HepG2 (cell line): ENCODE data around the gene NLGN2. TPM values are rescaled to one million over a fixed set of nuclear protein-coding genes. Genes with fewer than 3 reads are reported as not detected.

Source experiments
- ATF3 ChIP-seq: sonication (generic); formaldehyde crosslinking; IDR thresholded peaks from 2 replicates; pipeline ENCODE4 v1.4.0; 2020; ENCODE audit warnings: missing genetic modification reagents
- GMEB1 ChIP-seq: sonication (generic); formaldehyde crosslinking; IDR thresholded peaks from 2 replicates; pipeline ENCODE4 v1.5.1; 2020; ENCODE audit warnings: missing genetic modification reagents, mild to moderate bottlenecking, borderline replicate concordance
- HINFP ChIP-seq: sonication (generic); formaldehyde crosslinking; IDR thresholded peaks from 2 replicates; pipeline ENCODE4 v1.4.0; 2020; ENCODE audit warnings: low read depth, mild to moderate bottlenecking, missing genetic modification reagents
- MTF1 ChIP-seq: sonication (generic); formaldehyde crosslinking; IDR thresholded peaks from 2 replicates; pipeline ENCODE4 v1.5.0; 2020; ENCODE audit warnings: missing genetic modification reagents
- MXD3 ChIP-seq: IDR thresholded peaks from 2 replicates; pipeline ENCODE4 v1.6.1; 2016; ENCODE audit warnings: mild to moderate bottlenecking, missing biosample characterization, missing genetic modification reagents
- PITX1 ChIP-seq: sonication (generic); formaldehyde crosslinking; IDR thresholded peaks from 2 replicates; pipeline ENCODE4 v1.5.1; 2020; ENCODE audit warnings: mild to moderate bottlenecking, missing genetic modification reagents
- SRSF4 ChIP-seq: fragments of 200-400 bp; formaldehyde crosslinking; IDR thresholded peaks from one replicate; pipeline ENCODE4 v1.6.1; 2018; ENCODE audit warnings: mild to moderate bottlenecking, low read depth, low read length, moderate library complexity; ENCODE audit not compliant: poor library complexity, severe bottlenecking
- STAT5B ChIP-seq: sonication (generic); formaldehyde crosslinking; IDR thresholded peaks from 2 replicates; pipeline ENCODE4 v1.4.0; 2020; ENCODE audit warnings: missing genetic modification reagents
- ZBED4 ChIP-seq: sonication (generic); formaldehyde crosslinking; IDR thresholded peaks from 2 replicates; pipeline ENCODE4 v1.4.0; 2020; ENCODE audit warnings: missing genetic modification reagents, borderline replicate concordance
- ZNF362 ChIP-seq: sonication (generic); formaldehyde crosslinking; IDR thresholded peaks from 2 replicates; pipeline ENCODE4 v1.4.0; 2020; ENCODE audit warnings: missing genetic modification reagents, mild to moderate bottlenecking, borderline replicate concordance
- ZNF446 ChIP-seq: sonication (generic); formaldehyde crosslinking; IDR thresholded peaks from 2 replicates; pipeline ENCODE4 v1.5.0; 2020; ENCODE audit warnings: mild to moderate bottlenecking, missing genetic modification reagents
- ZNF512B ChIP-seq: sonication (generic); formaldehyde crosslinking; IDR thresholded peaks from 2 replicates; pipeline ENCODE4 v1.5.1; 2020; ENCODE audit warnings: missing genetic modification reagents, mild to moderate bottlenecking, borderline replicate concordance
- ZNF562 ChIP-seq: sonication (generic); formaldehyde crosslinking; IDR thresholded peaks from 2 replicates; pipeline ENCODE4 v1.8.0; 2022; ENCODE audit warnings: missing genetic modification reagents, borderline replicate concordance
- polyA plus RNA-seq, 8 experiments: library from polyadenylated mRNA; depleted of rRNA in 3 of 8; stranded (reverse) in 7 of 8; unstranded in 1 of 8; fragments of >200 nt; fragmentation: Illumina TruSeq in 4 of 8; extraction: Trizol in 4 of 8; gene quantifications; 2 replicates each; pipeline versions ENCODE4 v1.2.1 to v1.2.3, GENCODE V29; 2011 to 2016; ENCODE audit warnings: low read depth in 4 of 8, missing spikeins in 1 of 8, mixed read lengths in 1 of 8; ENCODE audit not compliant: insufficient read depth in 1 of 8
- total RNA-seq, 5 experiments: library from RNA; depleted of rRNA; stranded (reverse); fragments of >200 nt; fragmentation: Illumina TruSeq; extraction: Trizol; gene quantifications; 2 replicates each; pipeline ENCODE4 v1.2.3, GENCODE V29; 2016; ENCODE audit warnings: low read depth in 1 of 5

Gene NLGN2
- total and polyA plus RNA-seq, 2 of the 13 experiments (the other 11 are each of a cell fraction or from before 2014, with no cell fraction given), result 1.9 to 11.0 TPM

- TF ChIP-seq MXD3 (no peak; the same call in 1 of the 2 replicates), ZBED4 (CRISPR knock-in tag) (0 out of 2 replicates have a peak, but pooled peaks have one; percentile 28), SRSF4 (no peak), MTF1 (CRISPR knock-in tag) (no peak), ZNF562 (CRISPR knock-in tag) (no peak), ZNF446 (CRISPR knock-in tag) (no peak), HINFP (CRISPR knock-in tag) (peak; percentile 69; the same call in 1 of the 2 replicates), STAT5B (CRISPR knock-in tag) (no peak), GMEB1 (peak; percentile 47; the same call in 1 of the 2 replicates), PITX1 (CRISPR knock-in tag) (0 out of 2 replicates have a peak, but pooled peaks have one; percentile 9), ATF3 (CRISPR knock-in tag) (no peak), ZNF512B (CRISPR knock-in tag) (no peak), ZNF362 (CRISPR knock-in tag) (no peak)
Observed at GRCh38 chr17:7444682-7445618, 37.3 kb downstream of the NLGN2 start, which contains the start of gene CHRNB1 (continued).
